NCI-H128 (cell line): ENCODE results near the gene MAEL.
"Not testable (repeated sequence)": the region's sequence is repeated elsewhere in the genome, so short reads cannot be mapped to it uniquely, and the experiment has no call there.

ENCODE experiments used
- DNase-seq: peaks from one replicate; lab custom pipeline; 2025; ENCODE audit not compliant: unreplicated experiment; lab: John Stamatoyannopoulos, UW

Gene MAEL

GRCh38 chr1:166977951-166978350, 11.1 kb upstream of the MAEL start:
- DNase-seq = no peak

DNA sequence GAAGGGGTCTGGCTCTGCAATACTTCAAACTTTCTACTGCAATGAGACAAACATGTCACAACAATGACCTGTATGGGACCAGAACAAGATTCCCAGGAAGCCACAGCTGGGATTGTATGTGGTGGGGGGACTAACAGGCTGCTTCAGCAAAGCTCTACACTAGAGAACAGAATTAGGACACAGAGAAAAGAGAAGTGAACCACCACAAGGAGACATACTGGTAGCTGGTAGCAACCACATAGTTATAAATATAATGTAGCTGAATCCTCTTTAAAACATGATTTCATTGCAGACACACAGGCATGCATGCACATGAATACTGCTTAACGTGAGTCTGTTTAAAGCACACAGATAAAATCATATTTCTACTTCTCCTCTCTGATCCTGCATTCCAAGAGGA, 10.3 kb upstream of the MAEL start:
- DNase-seq = no peak

DNA sequence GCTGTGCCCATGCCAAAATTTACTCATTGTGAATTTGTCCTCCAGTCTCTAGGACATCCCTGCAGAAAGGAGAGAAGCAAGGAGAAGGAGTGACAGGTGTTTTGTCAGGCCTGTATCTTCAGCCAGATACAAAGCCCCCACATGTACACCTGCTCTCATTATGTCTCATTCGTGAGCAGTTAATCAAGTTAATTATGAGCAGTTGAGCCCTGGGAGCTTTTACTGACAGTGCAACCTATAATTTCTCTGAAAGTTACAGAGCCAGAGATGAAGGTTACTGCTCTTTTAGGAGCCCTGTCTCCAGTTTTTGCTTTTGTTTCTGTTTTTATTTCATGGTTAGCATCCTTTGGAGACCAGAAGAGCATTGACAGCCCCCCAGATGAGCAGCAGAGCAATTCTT, 8.7 kb upstream of the MAEL start:
- DNase-seq = no peak

GRCh38 chr1:166980818-166981217, 8.3 kb upstream of the MAEL start:
- no peak for DNase-seq

- no peak for DNase-seq
Observed at GRCh38 chr1:166981589-166981988, 7.5 kb upstream of the MAEL start.

- no peak for DNase-seq
Observed at GRCh38 chr1:166999075-166999474, 10.0 kb downstream of the MAEL start.

DNA sequence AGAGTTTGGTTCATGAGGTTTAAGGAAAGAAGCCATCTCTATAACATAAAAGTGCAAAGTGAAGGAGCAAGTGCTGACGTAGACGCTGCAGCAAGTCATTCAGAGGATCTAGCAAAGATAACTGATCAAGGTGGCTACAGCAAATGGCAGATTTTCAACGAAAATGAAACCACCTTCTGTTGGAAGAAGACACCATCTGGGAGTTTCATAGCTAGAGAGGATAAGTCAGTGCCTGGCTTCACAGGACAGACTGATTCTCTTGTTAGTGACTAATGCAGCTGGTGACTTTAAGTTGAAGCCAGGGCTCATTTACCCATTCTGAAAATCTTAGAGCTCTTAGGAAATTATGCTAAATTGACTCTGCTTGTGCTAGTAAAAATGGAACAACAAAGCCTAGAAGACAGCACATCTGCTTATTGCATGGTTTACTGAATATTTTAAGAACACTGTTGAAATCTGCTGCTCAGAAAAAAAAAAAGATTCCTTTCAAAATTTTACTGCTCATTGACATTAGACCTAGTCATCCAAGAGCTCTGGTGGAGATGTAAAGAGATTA, 10.5 kb downstream of the MAEL start:
- no peak for DNase-seq

DNA sequence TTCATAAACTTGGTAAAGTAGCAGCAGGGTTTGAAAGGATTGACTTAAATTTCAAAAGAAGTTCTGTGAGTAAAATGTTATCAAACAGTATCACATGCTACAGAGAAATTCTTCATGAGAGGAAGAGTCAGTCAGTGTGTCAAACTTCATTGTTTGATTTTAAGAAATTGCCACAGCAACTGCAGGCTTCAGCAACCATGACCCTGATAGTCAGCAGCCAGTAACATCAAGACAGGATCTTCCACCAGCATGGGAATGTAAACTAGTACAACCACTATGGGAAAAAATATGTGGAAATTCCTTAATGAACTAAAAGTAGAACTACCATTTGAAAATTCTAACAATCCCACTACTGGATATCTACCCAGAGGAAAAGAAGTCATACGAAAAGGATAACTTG, 11.5 kb downstream of the MAEL start:
- no peak for DNase-seq

DNA sequence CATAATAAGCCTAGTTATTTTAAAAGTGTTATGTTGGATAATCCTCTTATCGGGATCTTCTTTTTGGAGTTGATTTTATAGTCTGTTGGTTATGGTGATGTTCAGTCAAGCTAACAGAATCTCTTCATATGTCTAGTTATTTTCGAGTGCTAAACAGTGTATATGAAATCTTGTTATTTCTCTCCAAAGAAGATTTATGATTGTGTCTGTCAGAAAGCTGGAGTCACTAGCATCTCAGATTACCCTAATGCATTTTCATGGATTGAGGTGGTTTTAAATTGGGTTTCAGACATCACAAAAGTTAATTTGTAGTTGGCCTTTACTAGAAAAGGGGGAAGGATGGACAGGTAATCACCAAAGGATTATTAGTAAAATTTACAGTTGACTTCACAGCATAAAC, 13.3 kb downstream of the MAEL start:
- DNase-seq = no peak

GRCh38 chr1:167003711-167004110, 14.6 kb downstream of the MAEL start:
- DNase-seq = no peak

GRCh38 chr1:167011560-167012191, 22.6 kb downstream of the MAEL start:
- DNase-seq = no peak

GRCh38 chr1:167012570-167012969, 23.5 kb downstream of the MAEL start:
- DNase-seq = no peak

DNA sequence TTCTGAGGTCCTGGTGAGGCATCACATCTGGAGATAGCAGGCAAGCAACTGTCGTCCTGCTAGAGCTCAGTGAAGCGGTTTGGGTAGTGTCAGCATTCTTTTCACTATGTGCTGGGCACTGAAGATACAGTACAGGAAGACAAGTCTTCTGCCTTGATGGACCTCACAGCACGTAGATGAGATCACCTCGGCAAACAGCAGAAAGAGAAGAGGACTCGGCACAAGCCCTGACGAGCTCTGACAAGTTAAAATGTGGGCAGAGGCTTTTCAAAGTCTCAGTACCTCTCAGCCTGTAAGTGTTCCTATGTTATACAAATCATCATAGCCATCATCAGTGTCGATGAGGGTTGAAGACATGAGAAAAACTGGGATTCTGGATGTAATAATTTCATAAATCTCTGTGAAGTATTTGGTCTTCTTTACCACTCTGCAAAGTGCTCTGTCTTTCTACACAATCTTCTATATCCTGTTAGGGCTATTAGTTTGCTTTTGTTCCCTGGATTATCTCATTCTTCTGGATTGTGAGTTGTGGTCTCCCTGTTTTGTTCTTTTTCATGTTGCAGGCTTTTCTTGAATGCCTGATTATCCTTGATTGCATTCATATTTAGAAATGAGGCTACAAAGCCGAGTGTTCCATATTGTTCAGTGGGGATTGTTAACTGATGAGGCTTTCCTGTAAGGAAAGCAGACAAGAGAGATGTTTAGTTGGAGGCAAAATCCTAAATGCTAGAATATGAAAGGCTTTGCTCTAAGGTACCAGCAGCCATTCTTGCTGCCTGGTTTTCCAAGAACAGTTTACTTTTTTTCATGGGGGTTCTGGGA, 24.2 kb downstream of the MAEL start:
- DNase-seq = no peak

- no peak for DNase-seq
Observed at GRCh38 chr1:167016100-167016750, 27.1 kb downstream of the MAEL start.

GRCh38 chr1:167022384-167022783, 33.3 kb downstream of the MAEL start:
- DNase-seq = no peak

GRCh38 chr1:167029553-167029952, 40.5 kb downstream of the MAEL start:
- DNase-seq = not testable (repeated sequence)

- DNase-seq = peak; percentile 55
Observed at GRCh38 chr1:167033646-167034045, 44.6 kb downstream of the MAEL start.

- DNase-seq = peak; percentile 86
Observed at GRCh38 chr1:167043752-167044488, 54.8 kb downstream of the MAEL start.

DNA sequence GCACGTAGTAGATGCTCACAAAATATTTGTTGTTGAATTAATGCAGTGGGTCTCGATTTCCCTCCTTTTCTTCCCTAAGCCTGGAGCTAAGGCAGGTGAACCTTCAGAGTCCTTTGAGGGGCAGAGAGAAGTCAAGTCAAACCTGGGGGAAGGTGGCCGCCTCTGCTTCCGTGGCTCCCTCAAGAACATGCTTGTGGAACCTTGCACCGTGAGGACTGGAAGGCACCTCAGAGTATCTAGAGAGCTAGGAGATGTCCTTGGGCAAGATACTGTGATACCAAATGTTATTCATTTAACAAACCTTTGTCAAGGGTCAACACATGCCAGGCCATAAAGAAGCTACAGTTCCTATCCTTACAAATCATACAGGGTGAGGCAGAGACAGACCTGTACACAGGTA, 62.8 kb downstream of the MAEL start:
- DNase-seq = no peak

GRCh38 chr1:167052389-167052788, 63.3 kb downstream of the MAEL start:
- DNase-seq = no peak

DNA sequence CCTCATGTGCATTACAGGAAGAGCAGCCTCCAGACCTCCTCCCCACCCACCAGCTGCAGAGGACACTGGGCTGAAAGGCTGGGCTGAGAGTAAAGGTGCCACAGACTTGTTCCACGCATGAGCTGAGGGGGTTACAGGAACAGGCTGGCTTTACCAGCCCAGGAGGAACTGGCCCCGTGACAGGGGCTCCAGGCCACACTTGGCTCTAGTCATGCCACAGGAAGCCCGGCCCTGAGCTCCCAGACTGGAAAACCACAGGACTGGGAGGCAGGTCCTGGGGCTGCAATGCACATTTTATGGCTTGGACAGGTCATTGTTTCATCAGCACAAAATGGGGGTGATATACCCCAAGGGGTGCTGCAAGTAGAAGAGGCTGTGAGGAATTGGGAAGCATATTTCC, 65.5 kb downstream of the MAEL start:
- no peak for DNase-seq
